GM23338 (cell line): ENCODE data around the gene RPS2. TPM values are rescaled to one million over a fixed set of nuclear protein-coding genes. Genes with fewer than 3 reads are reported as not detected.
A peak's percentile ranks its signal among the peaks of the same experiment; 100 is the strongest.

ENCODE experiments used
- ATAC-seq: fragments of 200-7000 bp; cut with Tn5 transposase; 3 replicates; pipeline ENCODE4 v1.9.1; 2020
- DNase-seq: peaks from one replicate; pipeline ENCODE4 v3.0.0-alpha.2; 2015; ENCODE audit warnings: low spot score
- H2AFZ ChIP-seq: fragments of 200-600 bp; sonication (generic); 2 replicates; pipeline ENCODE4 v1.8.0; 2016; ENCODE audit warnings: antibody characterized with exemption, mild to moderate bottlenecking, moderate library complexity
- H3F3A ChIP-seq: fragments of 200-600 bp; sonication (generic); replicated peaks from 2 replicates; pipeline ENCODE4 v1.8.0; 2017; ENCODE audit warnings: antibody characterized with exemption, mixed run types, low read depth
- H3K27ac ChIP-seq: fragments of 200-600 bp; sonication (generic); 2 replicates; pipeline ENCODE4 v1.6.1; 2016; ENCODE audit warnings: low read depth
- H3K27me3 ChIP-seq: fragments of 200-600 bp; sonication (generic); 2 replicates; pipeline ENCODE4 v1.8.0; 2016; ENCODE audit warnings: mild to moderate bottlenecking, mixed run types, moderate library complexity; ENCODE audit not compliant: insufficient read depth
- H3K36me3 ChIP-seq: fragments of 200-600 bp; sonication (generic); 2 replicates; pipeline ENCODE4 v1.8.0; 2016; ENCODE audit warnings: mild to moderate bottlenecking; ENCODE audit not compliant: insufficient read depth
- H3K4me1 ChIP-seq: fragments of 200-600 bp; sonication (generic); 2 replicates; pipeline ENCODE4 v1.8.0; 2016; ENCODE audit warnings: mild to moderate bottlenecking, moderate library complexity; ENCODE audit not compliant: insufficient read depth
- H3K4me2 ChIP-seq: fragments of 200-600 bp; sonication (generic); 2 replicates; pipeline ENCODE4 v1.7.1; 2017; ENCODE audit warnings: mixed run types
- H3K4me3 ChIP-seq: fragments of 200-600 bp; sonication (generic); 2 replicates; pipeline ENCODE4 v1.6.1; 2016; ENCODE audit warnings: mixed run types
- H3K79me2 ChIP-seq: fragments of 200-600 bp; sonication (generic); replicated peaks from 2 replicates; pipeline ENCODE4 v1.8.0; 2017; ENCODE audit warnings: mild to moderate bottlenecking; ENCODE audit not compliant: insufficient read depth
- H3K9me2 ChIP-seq: fragments of 200-600 bp; sonication (generic); 2 replicates; pipeline ENCODE4 v1.8.0; 2017; ENCODE audit not compliant: insufficient read depth
- H4K20me1 ChIP-seq: fragments of 200-600 bp; sonication (generic); replicated peaks from 2 replicates; pipeline ENCODE4 v1.8.0; 2017; ENCODE audit warnings: mild to moderate bottlenecking; ENCODE audit not compliant: insufficient read depth
- H3K27ac Mint-ChIP-seq: 2 replicates; pipeline ENCODE4 v1.8.0; 2020; ENCODE audit warnings: inconsistent platforms, mild to moderate bottlenecking, moderate library complexity, mixed read lengths
- H3K27me3 Mint-ChIP-seq: 3 replicates; pipeline ENCODE4 v1.8.0; 2022; ENCODE audit warnings: low read depth, mild to moderate bottlenecking, moderate library complexity, mixed read lengths, inconsistent platforms; ENCODE audit not compliant: insufficient read depth, poor library complexity
- H3K36me3 Mint-ChIP-seq: 3 replicates; pipeline ENCODE4 v1.8.0; 2021; ENCODE audit warnings: low read depth, mild to moderate bottlenecking, inconsistent platforms, moderate library complexity, mixed read lengths
- H3K4me1 Mint-ChIP-seq: 3 replicates; pipeline ENCODE4 v1.8.0; 2020; ENCODE audit warnings: mild to moderate bottlenecking, inconsistent platforms, mixed read lengths
- H3K4me3 Mint-ChIP-seq: 3 replicates; pipeline ENCODE4 v1.8.0; 2021; ENCODE audit warnings: moderate library complexity, mild to moderate bottlenecking, inconsistent platforms, mixed read lengths
- H3K9me3 Mint-ChIP-seq: 3 replicates; pipeline ENCODE4 v1.8.0; 2020; ENCODE audit warnings: moderate library complexity, mild to moderate bottlenecking, inconsistent platforms, mixed read lengths
- CREB1 ChIP-seq: fragments of 250-450 bp; sonication (Bioruptor Pico); IDR thresholded peaks from 2 replicates; pipeline ENCODE4 v1.5.0; 2020; ENCODE audit warnings: low read depth, mild to moderate bottlenecking, moderate library complexity
- CTCF ChIP-seq, 2 experiments: fragments of 200-600 bp in 1 of 2; sonication (generic) in 1 of 2; conservative IDR thresholded peaks; 2 replicates each; pipeline versions ENCODE4 v1.5.1 to v1.6.1; 2016 to 2017; ENCODE audit warnings: antibody characterized with exemption in 2 of 2, low read depth in 2 of 2, mild to moderate bottlenecking in 2 of 2, moderate library complexity in 1 of 2
- ETS1 ChIP-seq: IDR thresholded peaks from 2 replicates; pipeline ENCODE4 v1.6.1; 2016; ENCODE audit warnings: antibody characterized with exemption
- EZH2 ChIP-seq: fragments of 200-600 bp; sonication (generic); IDR thresholded peaks from one replicate; pipeline ENCODE4 v1.8.0; 2017; ENCODE audit warnings: antibody characterized with exemption, mild to moderate bottlenecking, low read depth; ENCODE audit not compliant: unreplicated experiment
- EZH2phosphoT487 ChIP-seq: fragments of 200-600 bp; sonication (generic); IDR thresholded peaks from one replicate; pipeline ENCODE4 v1.8.1; 2018; ENCODE audit warnings: antibody characterized with exemption; ENCODE audit not compliant: unreplicated experiment
- JUNB ChIP-seq: IDR thresholded peaks from one replicate; pipeline ENCODE4 v1.6.1; 2016; ENCODE audit warnings: antibody characterized with exemption; ENCODE audit not compliant: unreplicated experiment
- NANOG ChIP-seq: IDR thresholded peaks from 2 replicates; pipeline ENCODE4 v1.6.1; 2016; ENCODE audit warnings: antibody characterized with exemption, borderline replicate concordance
- POLR2AphosphoS5 ChIP-seq: IDR thresholded peaks from 2 replicates; pipeline ENCODE4 v1.6.1; 2016; ENCODE audit warnings: antibody characterized with exemption, low read depth
- REST ChIP-seq: IDR thresholded peaks from one replicate; pipeline ENCODE4 v1.6.1; 2018; ENCODE audit warnings: antibody characterized with exemption; ENCODE audit not compliant: unreplicated experiment
- STAT1 ChIP-seq: IDR thresholded peaks from one replicate; pipeline ENCODE4 v1.6.1; 2016; ENCODE audit warnings: antibody characterized with exemption; ENCODE audit not compliant: unreplicated experiment
- ZNF114 ChIP-seq: fragments of 250-450 bp; sonication (Bioruptor Pico); IDR thresholded peaks from 2 replicates; pipeline ENCODE4 v1.5.0; 2020; ENCODE audit warnings: mild to moderate bottlenecking, moderate library complexity
- ZNF331 ChIP-seq: fragments of 250-450 bp; sonication (Bioruptor Pico); IDR thresholded peaks from 2 replicates; pipeline ENCODE4 v1.5.0; 2020; ENCODE audit warnings: low read depth, mild to moderate bottlenecking, moderate library complexity
- ZNF462 ChIP-seq: fragments of 250-450 bp; sonication (Bioruptor Pico); IDR thresholded peaks from 2 replicates; pipeline ENCODE4 v1.5.0; 2020; ENCODE audit warnings: mild to moderate bottlenecking, moderate library complexity
- polyA plus RNA-seq: library from polyadenylated mRNA; unstranded; fragments of >200 nt; fragmentation: Nextera tagmentation; extraction: Ambion mirVana; gene quantifications from 2 replicates; pipeline ENCODE4 v1.2.1, GENCODE V29; 2016
- total RNA-seq: library from RNA; depleted of rRNA; stranded (reverse); fragments of >200 nt; shearing (Covaris generic); gene quantifications from 2 replicates; pipeline ENCODE4 v1.2.3, GENCODE V29; 2014

The RPS2 gene
- total and polyA plus RNA-seq, 2 experiments from 2014 or later, result 3,786 to 3,992 TPM

- Mint-ChIP-seq H3K27ac (no peak overlapping the region), H3K9me3 (no peaks in the 10 kb centered on the region), H3K4me3 (peak overlapping the region; percentile 74), H3K4me1 (peaks cover 36% of the 10 kb centered on the region), H3K27me3 (peaks cover 14% of the 10 kb centered on the region), H3K36me3 (peaks cover 11% of the 10 kb centered on the region)
- Histone ChIP-seq H3K36me3 (no peaks in the 10 kb centered on the region), H3F3A (peaks cover 22% of the 10 kb centered on the region; the same call in 1 of the 2 replicates), H3K27me3 (no peaks in the 10 kb centered on the region), H2AFZ (no peak overlapping the region), H4K20me1 (peaks cover 35% of the 10 kb centered on the region), H3K79me2 (peaks cover 37% of the 10 kb centered on the region), H3K4me2 (peak overlapping the region; percentile 97), H3K9me2 (no peaks in the 10 kb centered on the region), H3K27ac (0 out of 2 replicates have a peak overlapping the region, but pooled peaks have one; percentile 45), H3K4me1 (peaks cover 20% of the 10 kb centered on the region), H3K4me3 (peak overlapping the region; percentile 91)
- ATAC-seq, result peak; percentile 3; the same call in 2 of the 3 replicates
- DNase-seq, result no peak
- TF ChIP-seq NANOG, result no peak
- no peak for TF ChIP-seq ZNF114 (CRISPR knock-in tag)
- TF ChIP-seq POLR2AphosphoS5, result no peak
- TF ChIP-seq CREB1, result no peak
- no peak for TF ChIP-seq CTCF (conservative IDR thresholded peaks at IDR 0.05; ENCODE audit: low read depth in 2 of 2)
- no peak for TF ChIP-seq EZH2phosphoT487
- no peak for TF ChIP-seq REST
- no peak for TF ChIP-seq ZNF331
- TF ChIP-seq EZH2, result no peak
- no peak for TF ChIP-seq STAT1
- no peak for TF ChIP-seq ETS1
- TF ChIP-seq ZNF462, result no peak
- TF ChIP-seq JUNB, result no peak
These were observed 44.6 kb upstream of the RPS2 start for GRCh38 chr16:2009164-2009711.
